ENCODE data around the gene NEURL3.
A peak's percentile ranks its signal among the peaks of the same experiment; 100 is the strongest.

NEURL3 gene

GRCh38 chr2:96508521-96509113 is 3.5 kb upstream of the NEURL3 start:
- H3K79me2 ChIP-seq (ENCODE audit: insufficient read depth, low read depth) = no peaks in the 10 kb centered on the region
- no peaks in the 10 kb centered on the region for H3K36me3 ChIP-seq (ENCODE audit: insufficient read depth)
- H3K9ac ChIP-seq = no peak overlapping the region; the same call in 1 of the 2 replicates
- peaks cover 17% of the 10 kb centered on the region for H3K4me1 ChIP-seq (ENCODE audit: low read depth, poor library complexity, severe bottlenecking)
- peak overlapping the region; percentile 51 for H3K4me2 ChIP-seq
- H3K4me3 ChIP-seq (IDR thresholded peaks at IDR 0.05; ENCODE audit: insufficient read depth, low read depth, low read length) = no peak overlapping the region
- H3K27ac ChIP-seq = no peak overlapping the region
- peak overlapping the region; percentile 69 for H2AFZ ChIP-seq (ENCODE audit: low read depth)
- TF ChIP-seq CTCF (conservative IDR thresholded peaks at IDR 0.05; ENCODE audit: low read depth, low read length) = no peak
- no peaks in the 10 kb centered on the region for H4K20me1 ChIP-seq (ENCODE audit: insufficient read depth)
- no peaks in the 10 kb centered on the region for H3K27me3 ChIP-seq (ENCODE audit: insufficient read depth, low read depth)

- Histone ChIP-seq H3K27ac (no peak overlapping the region), H3K27me3 (ENCODE audit: insufficient read depth, low read depth) (no peaks in the 10 kb centered on the region), H3K36me3 (ENCODE audit: insufficient read depth) (no peaks in the 10 kb centered on the region), H3K4me2 (peak overlapping the region; percentile 44), H3K9ac (no peak overlapping the region; the same call in 1 of the 2 replicates), H3K79me2 (ENCODE audit: insufficient read depth, low read depth) (no peaks in the 10 kb centered on the region), H3K4me3 (IDR thresholded peaks at IDR 0.05; ENCODE audit: insufficient read depth, low read depth, low read length) (no peak overlapping the region), H2AFZ (ENCODE audit: low read depth) (peak overlapping the region; percentile 69), H3K4me1 (ENCODE audit: low read depth, poor library complexity, severe bottlenecking) (peaks cover 17% of the 10 kb centered on the region), H4K20me1 (ENCODE audit: insufficient read depth) (no peaks in the 10 kb centered on the region)
- peak; percentile 97 for TF ChIP-seq CTCF (conservative IDR thresholded peaks at IDR 0.05; ENCODE audit: low read depth, low read length)
These were observed 2.9 kb upstream of the NEURL3 start for GRCh38 chr2:96507957-96508520.

- no peaks in the 10 kb centered on the region for H4K20me1 ChIP-seq (ENCODE audit: insufficient read depth)
- no peaks in the 10 kb centered on the region for H3K36me3 ChIP-seq (ENCODE audit: insufficient read depth)
- TF ChIP-seq CTCF (conservative IDR thresholded peaks at IDR 0.05; ENCODE audit: low read depth, low read length) = no peak
- no peak overlapping the region for H3K4me3 ChIP-seq (IDR thresholded peaks at IDR 0.05; ENCODE audit: insufficient read depth, low read depth, low read length)
- no peak overlapping the region for H3K27ac ChIP-seq
- H3K27me3 ChIP-seq (ENCODE audit: insufficient read depth, low read depth) = no peaks in the 10 kb centered on the region
- H3K79me2 ChIP-seq (ENCODE audit: insufficient read depth, low read depth) = no peaks in the 10 kb centered on the region
- H2AFZ ChIP-seq (ENCODE audit: low read depth) = no peak overlapping the region
- H3K9ac ChIP-seq = no peak overlapping the region
- peaks cover 24% of the 10 kb centered on the region for H3K4me1 ChIP-seq (ENCODE audit: low read depth, poor library complexity, severe bottlenecking)
- no peak overlapping the region for H3K4me2 ChIP-seq
These were observed 1.7 kb upstream of the NEURL3 start for GRCh38 chr2:96506907-96507240.

- Histone ChIP-seq H3K27me3 (ENCODE audit: insufficient read depth, low read depth) (no peaks in the 10 kb centered on the region), H3K79me2 (ENCODE audit: insufficient read depth, low read depth) (no peaks in the 10 kb centered on the region), H4K20me1 (ENCODE audit: insufficient read depth) (no peaks in the 10 kb centered on the region), H2AFZ (ENCODE audit: low read depth) (no peak overlapping the region), H3K4me1 (ENCODE audit: low read depth, poor library complexity, severe bottlenecking) (peaks cover 30% of the 10 kb centered on the region), H3K27ac (no peak overlapping the region), H3K36me3 (ENCODE audit: insufficient read depth) (no peaks in the 10 kb centered on the region), H3K9ac (no peak overlapping the region), H3K4me3 (IDR thresholded peaks at IDR 0.05; ENCODE audit: insufficient read depth, low read depth, low read length) (no peak overlapping the region), H3K4me2 (no peak overlapping the region)
- no peak for TF ChIP-seq CTCF (conservative IDR thresholded peaks at IDR 0.05; ENCODE audit: low read depth, low read length)
These were observed 1.1 kb upstream of the NEURL3 start for GRCh38 chr2:96506016-96506906.

Measured in KMS-11 (cell line).